IPS-11a (cell line): ENCODE measurements around the gene MBP.
A peak's percentile ranks its signal among the peaks of the same experiment; 100 is the strongest.

ENCODE experiments used
- H3K4me3 ChIP-seq: one replicate; pipeline ENCODE4 v1.5.1; 2013; ENCODE audit warnings: low read depth, low read length, control low read depth

MBP gene

DNA sequence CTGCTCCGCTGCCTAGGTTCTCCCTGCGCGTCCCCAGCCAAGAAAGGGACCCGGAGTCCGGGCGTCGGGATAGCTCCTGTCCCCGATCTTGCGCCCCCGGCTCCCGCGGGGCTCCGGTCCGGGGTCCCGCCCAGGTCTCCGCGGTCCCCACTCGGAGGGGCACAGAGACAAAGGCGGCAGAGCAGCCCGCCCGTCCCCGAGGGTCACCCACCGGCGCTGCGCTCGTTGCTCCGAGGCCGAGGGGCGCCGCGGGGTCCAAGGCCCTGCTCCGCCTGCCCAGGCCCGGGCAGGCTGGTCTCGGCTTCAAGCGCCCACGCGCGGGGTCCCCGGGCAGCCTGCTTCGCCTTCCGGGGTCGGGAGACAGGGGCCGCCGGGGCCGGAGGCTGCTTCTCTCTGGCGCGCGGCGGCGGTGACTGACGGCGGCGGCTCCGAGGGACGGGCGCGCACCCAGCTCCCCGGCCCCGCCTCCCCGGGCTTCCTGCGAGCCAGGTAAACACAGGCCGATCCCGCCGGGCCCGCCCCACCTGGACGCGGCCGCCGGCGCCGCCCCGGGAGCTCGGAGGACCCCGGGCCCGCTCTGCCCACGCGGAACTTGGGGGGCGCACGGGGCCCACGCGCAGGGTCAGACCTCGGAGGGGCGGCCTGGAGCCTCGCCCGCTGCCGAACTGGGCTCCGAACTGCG, at the start of gene MBP:
Gene MBP, minus strand, starts transcription at position 415 of the 682 bp plus-strand sequence. CDS start 27,522 bp downstream, outside the sequence.
- peak within 1 kb of the TSS; percentile 54 for H3K4me3 ChIP-seq

DNA sequence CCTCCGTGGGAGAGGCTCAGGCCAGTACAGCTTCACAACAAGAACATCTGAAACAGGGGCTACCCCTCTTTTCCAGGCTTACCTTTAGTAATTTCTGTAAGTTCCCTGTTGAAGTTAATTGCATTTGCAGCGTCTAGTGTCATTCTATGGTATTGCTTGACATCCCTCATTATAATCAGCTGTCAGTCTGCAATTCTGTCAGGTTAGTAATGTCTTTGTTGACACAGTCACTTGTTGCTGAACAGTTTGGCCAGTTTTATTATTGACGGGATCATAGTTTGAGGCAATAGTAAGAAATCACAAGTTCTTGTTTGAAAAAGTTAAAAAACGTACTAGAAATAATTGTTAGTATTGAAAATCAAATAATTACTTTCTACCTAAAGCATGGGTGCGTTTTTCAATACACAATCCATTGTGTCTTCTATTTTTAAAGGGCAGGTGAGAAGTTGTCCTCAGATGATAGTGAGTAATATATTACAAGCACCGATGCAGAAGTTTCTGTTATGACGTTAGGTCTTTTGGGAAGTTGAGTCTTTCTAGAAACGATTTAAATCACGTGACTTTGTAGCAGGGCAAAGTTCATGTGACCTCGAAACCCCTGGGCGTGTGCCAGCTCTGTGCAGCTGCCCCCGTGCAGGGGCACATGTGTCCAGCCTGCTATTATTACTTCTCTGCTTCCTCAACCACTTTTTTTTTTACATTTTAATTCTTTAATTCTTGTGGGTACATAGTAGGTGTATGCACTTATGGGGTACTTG, 49.5 kb upstream of the MBP start:
- H3K4me3 ChIP-seq: no peak overlapping the region

DNA sequence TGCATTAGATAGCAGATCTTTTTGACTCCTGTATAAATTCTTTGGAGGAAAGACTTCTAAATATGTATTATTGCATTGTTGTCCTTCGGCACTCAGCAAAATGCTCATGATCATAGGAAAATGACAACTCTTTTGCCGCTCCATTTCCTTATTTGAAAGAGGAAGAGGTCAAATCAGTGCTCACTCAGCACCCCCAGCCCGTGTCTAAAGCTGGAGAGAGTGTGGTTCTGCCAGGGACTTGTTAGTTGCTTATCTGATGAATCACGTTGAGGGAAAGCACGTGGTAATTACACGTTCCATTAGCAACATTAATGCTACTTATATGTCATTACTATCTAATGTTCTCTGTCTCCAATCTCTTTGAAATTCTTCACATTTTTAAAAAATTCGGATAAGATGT, 46.0 kb upstream of the MBP start:
- H3K4me3 ChIP-seq: no peak overlapping the region

DNA sequence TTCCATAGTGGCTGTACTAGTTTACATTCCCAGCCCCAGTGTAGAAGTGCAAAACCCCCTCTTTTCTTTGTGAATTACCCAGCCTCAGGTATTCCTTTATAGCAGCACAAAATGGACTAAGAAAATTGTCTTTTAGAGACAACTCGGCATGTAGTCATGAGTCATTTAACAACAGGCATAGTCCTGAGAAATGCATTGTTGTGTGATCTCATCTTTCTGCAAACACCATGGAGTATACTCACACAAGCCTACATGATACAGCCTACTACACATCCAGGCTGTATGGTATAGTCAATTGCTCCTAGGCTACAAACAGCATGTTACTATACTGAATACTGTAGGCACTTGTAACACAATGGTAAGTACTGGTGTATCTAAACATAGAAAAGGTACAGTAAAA, 44.4 kb upstream of the MBP start:
- H3K4me3 ChIP-seq: no peak overlapping the region

DNA sequence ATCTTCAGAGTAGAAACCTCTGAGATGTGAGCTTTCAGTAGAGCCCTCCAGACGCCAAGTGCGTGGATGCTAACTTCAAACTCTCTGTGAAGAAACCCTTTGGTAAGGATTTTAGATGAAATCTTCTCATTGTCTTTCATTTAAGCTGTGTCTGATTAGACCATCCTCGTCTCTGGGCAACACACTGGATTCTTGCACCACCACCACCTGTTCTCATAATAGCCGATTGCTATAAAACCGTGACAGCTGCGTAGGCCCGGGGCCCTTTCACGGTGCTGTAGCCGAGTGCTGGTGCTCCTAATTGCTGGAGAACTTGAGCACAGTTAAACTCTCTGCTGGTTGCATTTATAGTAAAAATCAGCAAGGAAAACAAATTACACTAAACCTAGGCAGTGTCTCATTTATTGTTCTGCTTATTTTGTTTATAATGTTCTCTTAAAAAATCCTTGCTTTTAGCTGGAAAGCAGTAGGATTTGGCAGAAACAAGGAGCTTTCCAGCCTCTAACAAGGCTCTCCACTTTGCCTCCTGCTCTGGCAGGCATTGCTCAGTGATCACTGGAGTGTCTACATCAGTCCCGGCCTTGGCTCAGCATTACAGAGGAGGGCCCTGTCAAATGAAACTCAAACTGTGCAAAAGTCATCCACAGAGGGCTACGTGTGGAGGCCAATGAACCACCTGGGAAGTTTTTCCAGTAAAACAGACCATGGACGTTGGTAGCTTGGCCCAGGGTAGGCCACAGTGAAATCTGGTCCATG, 40.9 kb upstream of the MBP start:
- no peak overlapping the region for H3K4me3 ChIP-seq

DNA sequence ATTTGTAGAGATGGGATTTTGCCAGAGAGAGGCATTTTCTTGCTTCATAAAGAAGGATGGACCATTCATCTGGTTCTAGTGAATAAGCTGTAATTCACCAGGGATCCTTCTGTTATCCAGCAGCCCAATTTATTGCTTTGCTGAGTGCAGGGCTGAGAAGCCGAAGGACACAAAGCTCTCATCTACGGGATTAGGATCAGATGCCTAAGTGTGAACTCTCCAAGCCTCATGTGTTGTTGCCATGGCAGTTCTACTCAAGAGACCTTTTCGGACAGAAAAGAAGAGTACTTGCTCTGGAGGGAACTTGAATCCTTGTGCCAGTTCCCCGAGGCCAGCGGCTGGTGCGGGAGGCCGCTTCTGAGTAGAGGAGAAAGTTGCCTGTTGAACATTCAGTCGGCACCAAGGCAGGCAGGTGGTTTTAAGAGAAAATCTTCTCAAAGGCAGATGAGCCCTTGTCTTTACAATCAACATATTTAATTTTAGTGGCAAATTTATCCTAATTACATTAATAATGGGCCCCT, 38.4 kb upstream of the MBP start:
- H3K4me3 ChIP-seq: no peak overlapping the region

DNA sequence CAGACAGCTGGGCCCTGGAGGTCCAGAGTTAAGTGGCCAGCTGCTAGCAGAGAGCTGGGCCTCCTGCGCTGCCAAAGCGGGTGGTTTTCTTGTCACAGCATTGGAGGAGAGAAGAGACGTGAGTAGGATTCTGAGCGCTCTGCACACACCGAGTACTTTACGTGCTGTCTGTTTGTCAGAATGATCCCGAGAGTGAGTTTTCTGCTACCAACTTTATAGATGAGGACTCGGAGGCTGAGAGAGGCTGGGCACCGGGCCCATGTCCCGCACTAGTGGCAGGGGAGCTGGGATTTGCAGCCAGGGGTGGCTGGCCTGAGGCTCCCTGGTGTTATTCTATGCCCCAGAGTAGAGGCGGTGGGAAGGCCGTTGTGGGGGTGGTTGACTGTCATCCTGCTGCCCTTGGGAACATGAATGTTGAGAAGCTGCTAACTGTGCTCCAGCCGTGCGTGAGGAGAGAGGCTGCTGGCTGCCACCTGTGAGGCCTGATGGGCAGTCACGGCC, 36.3 kb upstream of the MBP start:
- no peak overlapping the region for H3K4me3 ChIP-seq

DNA sequence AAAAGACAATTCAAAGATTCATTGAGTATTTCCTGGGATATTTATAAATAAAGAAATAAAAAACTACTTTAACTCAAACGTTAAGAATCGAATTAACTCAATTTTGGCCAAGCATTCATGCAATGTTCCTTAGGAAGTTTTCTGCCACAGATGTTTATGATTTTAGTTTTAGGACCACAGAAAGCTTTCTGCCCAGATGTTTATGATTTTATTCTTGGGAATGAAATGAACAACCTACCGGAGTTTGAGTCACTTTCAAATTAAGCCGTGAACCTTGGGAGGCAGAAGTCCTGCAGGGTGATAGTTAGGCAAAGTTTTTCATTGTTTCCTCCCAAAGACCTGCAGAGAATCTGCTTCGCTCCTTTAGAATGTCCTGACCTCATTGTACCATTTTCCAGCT, 34.7 kb upstream of the MBP start:
- no peak overlapping the region for H3K4me3 ChIP-seq

DNA sequence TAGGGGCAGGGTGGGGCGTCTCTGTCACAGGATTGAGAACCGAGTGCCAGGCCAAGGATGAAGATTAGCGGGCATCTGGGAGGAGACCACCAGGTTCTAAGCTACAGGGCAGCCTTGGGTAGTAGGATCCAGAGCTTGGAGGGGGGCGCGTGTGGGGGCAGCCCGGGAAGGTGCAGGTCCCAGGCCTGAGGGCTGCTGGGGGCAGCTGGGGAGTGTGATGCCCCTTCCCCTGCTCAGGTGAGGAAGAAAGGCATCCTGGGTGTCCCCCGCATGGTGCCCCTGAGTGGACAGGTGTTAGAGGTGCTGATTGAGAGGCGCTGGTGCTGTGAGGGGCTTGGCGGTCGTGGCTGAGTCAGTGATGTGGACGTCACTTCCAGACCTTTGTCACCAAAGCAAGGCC, 33.9 kb upstream of the MBP start:
- H3K4me3 ChIP-seq: no peak overlapping the region

DNA sequence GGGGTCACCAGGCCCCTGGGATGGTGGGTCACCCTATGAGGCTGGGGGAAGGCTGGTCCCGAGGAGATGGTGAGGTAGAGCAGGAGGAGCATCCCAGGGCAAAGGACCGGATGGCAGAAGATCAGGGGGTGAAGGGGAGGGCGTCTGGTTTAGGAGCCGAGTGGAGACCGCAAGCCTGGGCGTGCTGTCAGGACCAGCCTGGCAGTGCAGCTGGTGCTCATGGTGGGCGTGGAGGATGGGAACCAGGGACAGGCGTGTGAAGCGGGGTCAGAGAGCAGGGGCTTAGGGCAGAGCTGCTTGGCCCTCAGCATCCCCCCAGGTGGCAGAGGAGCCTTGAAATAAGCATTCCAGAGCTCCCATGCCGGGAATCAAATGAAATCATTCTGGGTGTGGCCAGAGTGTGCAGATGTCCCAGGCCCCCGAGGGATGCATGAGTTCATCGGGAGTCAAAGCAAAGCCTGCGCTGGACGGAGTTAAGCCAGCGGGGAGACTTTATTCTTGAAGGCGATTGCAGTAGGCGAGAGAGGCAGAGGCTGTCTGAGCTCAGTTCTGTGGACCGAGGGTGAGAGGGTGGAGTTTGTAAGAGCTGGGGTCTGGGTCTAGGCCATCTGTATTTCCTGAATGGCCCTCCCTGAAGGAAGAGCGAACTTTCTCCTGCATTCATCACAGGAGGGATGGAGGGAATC, 33.1 kb upstream of the MBP start:
- H3K4me3 ChIP-seq: no peak overlapping the region

DNA sequence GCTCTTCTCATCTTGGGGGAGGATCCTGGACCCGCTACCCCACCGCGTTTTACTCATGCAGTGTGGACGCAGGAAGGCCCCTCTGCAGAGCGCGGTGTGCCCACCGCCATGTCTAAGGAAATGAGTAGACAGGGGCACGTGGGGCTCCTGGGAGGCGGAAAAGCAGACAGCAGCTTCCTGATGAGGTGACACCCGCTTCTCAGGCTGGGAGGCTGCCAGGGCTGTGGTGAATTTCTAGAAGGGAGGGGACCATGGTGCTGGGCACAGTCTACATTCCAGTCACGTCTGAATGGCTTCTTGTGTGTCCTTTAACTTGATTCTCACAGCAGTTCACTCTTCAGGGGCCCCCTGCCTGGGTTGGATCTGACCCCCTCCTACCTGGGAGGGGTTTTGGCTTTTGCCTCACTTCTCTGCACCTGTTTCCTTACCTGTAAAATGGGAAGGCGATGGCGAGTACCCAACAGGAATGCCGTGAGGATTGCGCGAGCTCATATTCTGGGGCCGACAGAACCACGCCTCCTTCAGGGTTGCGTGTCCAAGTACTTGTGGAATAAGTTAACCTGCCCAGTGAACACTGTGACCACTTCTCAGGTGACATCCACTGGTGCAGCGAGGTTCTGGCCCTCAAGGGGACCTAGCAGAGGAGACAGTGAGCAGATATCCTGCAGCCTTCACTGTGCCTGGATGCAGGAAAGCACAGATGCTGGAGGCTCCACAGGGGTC, 32.3 kb upstream of the MBP start:
- H3K4me3 ChIP-seq: no peak overlapping the region

DNA sequence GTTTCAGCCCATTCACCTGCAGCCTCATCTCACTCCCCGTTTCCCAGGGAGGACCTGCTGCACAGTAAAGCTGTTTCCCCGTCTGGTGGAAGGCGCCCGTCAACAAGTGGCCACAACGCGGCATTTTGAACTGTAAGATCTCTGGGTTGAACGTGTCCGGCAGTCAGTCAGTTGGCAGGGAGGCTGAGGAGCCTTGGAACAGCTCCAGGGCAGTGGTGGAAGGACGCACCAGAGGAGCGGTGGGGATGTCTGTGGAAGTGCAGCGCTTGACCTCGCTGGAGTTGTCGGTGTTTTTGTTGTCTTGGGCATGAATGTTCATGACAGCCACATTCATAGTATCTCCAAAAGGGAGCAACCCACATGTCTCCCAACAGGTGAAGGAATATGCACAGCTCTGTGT, 31.4 kb upstream of the MBP start:
- H3K4me3 ChIP-seq: no peak overlapping the region

DNA sequence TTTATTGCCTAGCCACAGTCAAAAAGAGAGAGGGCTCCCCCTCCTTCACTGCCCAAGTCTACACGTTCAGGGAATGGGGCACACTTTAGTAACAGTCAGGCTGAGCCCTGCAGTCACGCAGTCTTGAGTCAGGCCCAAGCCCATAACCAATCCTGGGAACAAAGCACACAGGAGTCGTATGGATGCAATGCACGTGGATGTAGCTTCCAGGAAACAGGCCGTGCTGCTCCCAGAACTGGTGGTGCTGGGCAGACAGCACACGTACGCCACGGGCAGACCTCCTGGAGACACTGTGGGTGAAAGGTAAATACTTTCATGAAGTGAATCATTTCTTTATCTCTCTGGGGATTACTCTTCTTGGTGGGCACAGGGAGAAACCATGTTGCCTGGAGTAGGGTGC, 30.0 kb upstream of the MBP start:
- H3K4me3 ChIP-seq: no peak overlapping the region

DNA sequence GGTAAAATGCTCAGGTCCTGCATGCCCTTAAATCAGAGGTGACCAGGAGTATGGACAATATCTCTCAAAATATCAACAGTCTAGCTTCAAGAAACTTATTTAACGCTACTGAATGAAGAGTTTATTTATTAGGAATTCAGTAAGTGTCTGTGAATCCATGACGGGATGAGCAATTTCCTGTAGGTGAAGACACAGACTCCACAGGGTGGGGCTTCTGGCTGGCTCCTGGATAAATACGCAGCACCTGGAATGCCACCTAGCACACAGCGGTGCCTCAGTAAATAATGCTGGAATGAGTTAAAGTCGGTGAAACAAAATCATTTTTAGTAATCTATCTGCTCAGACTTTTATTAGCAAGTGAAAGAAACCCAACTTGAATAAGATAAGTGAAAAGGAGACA, 29.4 kb upstream of the MBP start:
- H3K4me3 ChIP-seq: no peak overlapping the region

DNA sequence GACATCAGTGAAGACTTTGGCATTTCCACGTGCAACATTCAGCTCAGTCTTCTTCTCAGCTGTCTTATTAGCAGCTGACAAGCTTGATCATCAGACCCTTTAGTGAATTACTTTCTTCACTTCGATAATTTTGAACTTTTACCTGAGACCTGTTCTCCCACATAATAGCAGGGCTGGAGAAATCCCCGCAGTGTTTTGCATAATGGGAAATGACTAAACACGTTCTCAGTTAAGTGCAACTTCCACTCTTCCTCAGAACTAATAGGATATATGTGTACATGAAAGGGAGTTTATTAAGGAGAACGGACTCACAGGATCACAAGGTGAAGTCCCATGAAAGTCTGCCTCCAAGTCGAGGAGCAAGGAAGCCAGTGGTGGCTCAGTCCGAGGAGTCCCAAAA, 28.8 kb upstream of the MBP start:
- no peak overlapping the region for H3K4me3 ChIP-seq

DNA sequence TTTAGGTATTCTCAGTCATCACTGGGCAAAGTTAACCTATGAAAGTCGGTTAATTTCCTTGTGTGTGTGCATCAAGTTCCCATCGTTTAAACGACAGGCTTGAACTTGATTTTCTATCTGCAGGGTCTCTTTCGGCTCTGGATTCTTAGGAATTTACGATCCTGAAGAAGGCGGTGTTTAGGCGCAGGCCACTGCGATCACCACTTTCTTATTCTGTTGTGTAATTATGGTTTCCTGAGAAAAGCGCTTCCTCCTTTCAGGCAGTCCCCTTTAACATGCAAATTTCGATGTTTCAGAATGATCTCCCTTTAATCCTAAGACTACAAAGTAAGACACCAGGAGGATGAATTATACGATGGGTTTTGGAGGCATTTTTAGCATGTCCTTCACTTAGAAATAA, 27.9 kb upstream of the MBP start:
- H3K4me3 ChIP-seq: no peak overlapping the region

DNA sequence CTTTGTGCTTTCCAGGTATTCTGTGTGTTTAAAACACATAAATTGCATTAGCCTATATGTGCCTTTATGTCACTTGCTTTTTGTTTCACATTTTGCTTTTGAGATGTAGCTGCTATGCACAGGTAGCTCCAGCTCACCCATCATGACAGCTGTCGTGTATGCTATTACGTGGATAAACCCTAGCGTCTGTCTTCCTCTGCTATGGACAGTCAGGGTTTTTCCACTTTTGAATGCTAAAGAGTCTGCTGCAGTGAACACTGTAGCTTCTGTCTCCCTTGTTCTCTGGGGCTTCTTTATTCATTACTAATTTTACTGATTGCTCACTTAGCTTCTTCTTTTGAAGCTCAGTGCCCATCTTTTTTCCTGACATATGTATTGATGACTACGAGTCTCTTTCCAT, 24.7 kb upstream of the MBP start:
- no peak overlapping the region for H3K4me3 ChIP-seq

DNA sequence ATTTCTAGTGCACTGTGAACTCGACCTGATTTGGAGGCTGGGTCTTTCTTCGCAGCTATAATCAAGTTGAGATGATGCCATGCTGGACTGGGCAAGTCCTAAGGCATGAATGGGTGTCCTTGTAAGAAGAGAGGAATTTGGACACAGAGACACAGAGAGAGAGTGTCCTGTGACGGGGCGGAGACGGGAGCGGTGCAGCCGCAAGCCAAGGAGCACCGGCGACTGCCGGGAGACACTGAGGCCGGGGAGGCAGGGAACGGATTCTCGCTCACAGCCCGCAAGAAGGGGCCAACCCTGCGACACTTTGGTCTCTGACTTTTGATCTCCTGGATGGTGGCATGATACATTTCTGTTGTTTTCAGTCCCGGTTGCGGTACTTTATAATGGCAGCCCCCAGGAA, 22.4 kb upstream of the MBP start:
- no peak overlapping the region for H3K4me3 ChIP-seq

DNA sequence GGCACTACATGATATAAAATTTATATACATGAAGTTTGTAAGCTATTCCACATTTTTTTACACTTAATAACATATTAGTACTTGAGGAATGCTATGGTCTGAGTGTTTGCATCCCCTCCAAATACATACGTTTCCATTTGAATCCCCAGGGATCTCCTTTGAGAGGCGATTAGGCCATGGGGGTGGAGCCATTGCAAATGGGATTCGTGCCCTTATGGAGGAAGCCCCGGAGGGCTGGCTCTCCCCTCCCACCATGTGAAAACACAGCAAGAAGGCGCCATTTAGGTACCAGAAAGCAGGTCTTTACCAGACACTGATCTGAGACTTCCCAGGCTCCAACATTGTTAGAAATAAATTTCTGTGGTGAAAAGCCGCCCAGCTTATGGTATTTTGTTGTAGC, 20.8 kb upstream of the MBP start:
- H3K4me3 ChIP-seq: no peak overlapping the region

DNA sequence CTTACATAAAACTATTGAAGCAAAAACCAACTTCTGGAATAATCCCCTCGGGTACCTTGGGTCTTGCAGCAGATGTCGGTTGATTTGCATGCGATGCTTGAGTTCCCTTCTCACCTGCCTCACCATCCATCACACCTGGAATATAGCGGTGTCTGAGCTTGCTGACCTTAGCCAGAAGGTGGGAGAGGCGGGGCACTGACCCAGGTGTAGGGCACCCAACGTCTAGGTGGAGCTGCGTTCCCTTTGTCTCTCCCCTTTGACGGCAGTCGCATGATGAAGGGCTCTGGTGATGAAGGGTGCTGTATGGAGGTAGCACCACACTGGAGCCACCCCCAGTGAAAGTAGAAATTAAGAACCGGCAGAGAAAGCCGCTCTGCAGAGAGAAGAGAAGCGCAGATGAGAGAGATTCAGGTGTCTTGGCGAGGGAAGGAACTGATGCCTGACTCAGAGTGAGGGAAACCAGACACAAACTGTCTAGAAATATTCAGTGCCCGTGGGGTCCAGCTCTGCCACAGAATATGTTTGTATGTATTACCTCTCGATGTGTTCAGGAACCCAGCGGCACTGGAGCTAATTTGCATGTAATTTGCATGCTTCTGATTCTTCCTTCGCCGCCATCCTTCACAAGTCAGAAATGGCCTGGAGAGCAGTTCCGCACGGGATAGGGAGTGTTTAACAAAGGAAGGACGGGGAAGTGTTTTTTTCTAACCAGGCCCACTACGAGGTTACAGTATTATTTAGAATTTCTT, 19.4 kb upstream of the MBP start:
- H3K4me3 ChIP-seq: no peak overlapping the region
